ENCODE results near the gene CLDND1.
"Not testable (repeated sequence)": the region's sequence is repeated elsewhere in the genome, so short reads cannot be mapped to it uniquely, and the experiment has no call there.

Gene CLDND1

DNA sequence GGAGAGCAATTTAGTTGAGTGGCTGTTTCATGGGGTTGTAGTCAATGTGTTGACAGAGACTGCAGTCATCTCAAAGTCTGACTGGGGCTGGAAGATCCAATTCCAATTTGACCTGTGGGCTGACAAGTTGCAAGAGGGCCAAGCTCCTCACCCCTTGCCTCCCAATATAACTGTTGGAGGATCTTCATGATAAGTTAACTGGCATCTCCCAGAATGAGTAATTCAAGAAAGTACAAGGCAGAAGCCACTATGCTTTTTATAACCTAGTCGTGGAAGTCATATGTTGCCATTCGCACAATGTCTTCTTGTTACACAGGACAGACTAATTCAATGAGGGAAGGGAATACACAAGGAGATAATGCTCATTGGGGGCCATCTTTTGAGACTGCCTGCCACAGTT lies 38.2 kb upstream of the CLDND1 start:
- no peak overlapping the region for H4K12ac ChIP-seq (ENCODE audit: low read depth, low read length)
- no peak overlapping the region for H3K4me3 ChIP-seq (ENCODE audit: low read depth, low read length)
- no peak overlapping the region for H2BK5ac ChIP-seq (ENCODE audit: low read depth, low read length, poor library complexity)
- no peak overlapping the region for H3K4ac ChIP-seq (ENCODE audit: low read depth, low read length)
- H2AFZ ChIP-seq (ENCODE audit: insufficient read depth, low read length, poor library complexity): no peak overlapping the region
- H3K4me1 ChIP-seq (ENCODE audit: control insufficient read depth in 1 of 2, insufficient read depth in 2 of 2, low read length in 2 of 2): no peaks in the 10 kb centered on the region
- H3K27ac ChIP-seq (ENCODE audit: low read depth, low read length): no peak overlapping the region
- H2BK120ac ChIP-seq (ENCODE audit: insufficient read depth, low read length, poor library complexity): no peak overlapping the region
- no peak overlapping the region for H4K91ac ChIP-seq (ENCODE audit: low read depth, low read length)
- no peak overlapping the region for H3K4me2 ChIP-seq (ENCODE audit: low read length)
- H3K9ac ChIP-seq (ENCODE audit: low read length): no peak overlapping the region
- no peak overlapping the region for H3K18ac ChIP-seq (ENCODE audit: low read length)
- no peak overlapping the region for H3K14ac ChIP-seq (ENCODE audit: low read length)
- no peak overlapping the region for H4K8ac ChIP-seq (ENCODE audit: low read depth, low read length)
- H3K79me1 ChIP-seq (ENCODE audit: low read length): no peaks in the 10 kb centered on the region
- H3K36me3 ChIP-seq (ENCODE audit: control insufficient read depth in 1 of 2, insufficient read depth in 2 of 2, low read length in 2 of 2): no peaks in the 10 kb centered on the region
- no peaks in the 10 kb centered on the region for H3K79me2 ChIP-seq (ENCODE audit: control insufficient read depth, insufficient read depth, low read length, poor library complexity)
- H2BK12ac ChIP-seq (ENCODE audit: low read length): no peak overlapping the region
- no CpG with 5 or more reads among the region's 2 CpGs for WGBS (ENCODE audit: extremely low coverage, insufficient coverage, insufficient read length)
- no peaks in the 10 kb centered on the region for H3K27me3 ChIP-seq (ENCODE audit: insufficient read depth, low read length)
- H2AK5ac ChIP-seq (ENCODE audit: low read length): no peak overlapping the region
- no peak for DNase-seq
- no peaks in the 10 kb centered on the region for H3K9me3 ChIP-seq (ENCODE audit: insufficient read depth, low read depth, low read length)
- H3K23ac ChIP-seq (ENCODE audit: low read length): no peak overlapping the region

DNA sequence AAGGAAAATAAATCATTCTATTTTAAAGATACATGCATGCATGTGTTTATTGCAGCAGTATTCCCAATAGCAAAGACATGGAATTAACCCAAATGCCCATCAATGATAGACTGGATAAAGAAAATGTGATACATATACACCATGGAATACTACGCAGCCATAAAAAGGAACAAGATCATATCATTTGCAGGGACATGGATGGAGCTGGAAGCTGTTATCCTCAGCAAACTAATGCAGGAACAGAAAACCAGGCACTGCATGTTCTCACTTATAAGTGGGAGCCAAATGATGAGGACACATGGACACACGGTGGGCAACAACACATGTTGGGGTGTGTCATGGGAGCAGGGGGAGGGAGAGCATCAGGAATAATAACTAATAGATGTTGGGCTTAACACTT lies 37.1 kb upstream of the CLDND1 start:
- H2BK120ac ChIP-seq (ENCODE audit: insufficient read depth, low read length, poor library complexity); H3K27me3 ChIP-seq (ENCODE audit: insufficient read depth, low read length); H4K8ac ChIP-seq (ENCODE audit: low read depth, low read length); H3K18ac ChIP-seq (ENCODE audit: low read length); H3K4me1 ChIP-seq (ENCODE audit: control insufficient read depth in 1 of 2, insufficient read depth in 2 of 2, low read length in 2 of 2); H2AK5ac ChIP-seq (ENCODE audit: low read length); H2BK12ac ChIP-seq (ENCODE audit: low read length); H3K4me3 ChIP-seq (ENCODE audit: low read depth, low read length); H4K12ac ChIP-seq (ENCODE audit: low read depth, low read length); H2AFZ ChIP-seq (ENCODE audit: insufficient read depth, low read length, poor library complexity); H3K36me3 ChIP-seq (ENCODE audit: control insufficient read depth in 1 of 2, insufficient read depth in 2 of 2, low read length in 2 of 2); H3K23ac ChIP-seq (ENCODE audit: low read length); H3K14ac ChIP-seq (ENCODE audit: low read length); H3K4me2 ChIP-seq (ENCODE audit: low read length); DNase-seq; H4K91ac ChIP-seq (ENCODE audit: low read depth, low read length); H2BK5ac ChIP-seq (ENCODE audit: low read depth, low read length, poor library complexity); H3K9me3 ChIP-seq (ENCODE audit: insufficient read depth, low read depth, low read length); H3K79me2 ChIP-seq (ENCODE audit: control insufficient read depth, insufficient read depth, low read length, poor library complexity); H3K9ac ChIP-seq (ENCODE audit: low read length); H3K4ac ChIP-seq (ENCODE audit: low read depth, low read length); H3K79me1 ChIP-seq (ENCODE audit: low read length); H3K27ac ChIP-seq (ENCODE audit: low read depth, low read length): not testable (repeated sequence)
- WGBS (ENCODE audit: extremely low coverage, insufficient coverage, insufficient read length): no CpG with 5 or more reads among the region's 2 CpGs

DNA sequence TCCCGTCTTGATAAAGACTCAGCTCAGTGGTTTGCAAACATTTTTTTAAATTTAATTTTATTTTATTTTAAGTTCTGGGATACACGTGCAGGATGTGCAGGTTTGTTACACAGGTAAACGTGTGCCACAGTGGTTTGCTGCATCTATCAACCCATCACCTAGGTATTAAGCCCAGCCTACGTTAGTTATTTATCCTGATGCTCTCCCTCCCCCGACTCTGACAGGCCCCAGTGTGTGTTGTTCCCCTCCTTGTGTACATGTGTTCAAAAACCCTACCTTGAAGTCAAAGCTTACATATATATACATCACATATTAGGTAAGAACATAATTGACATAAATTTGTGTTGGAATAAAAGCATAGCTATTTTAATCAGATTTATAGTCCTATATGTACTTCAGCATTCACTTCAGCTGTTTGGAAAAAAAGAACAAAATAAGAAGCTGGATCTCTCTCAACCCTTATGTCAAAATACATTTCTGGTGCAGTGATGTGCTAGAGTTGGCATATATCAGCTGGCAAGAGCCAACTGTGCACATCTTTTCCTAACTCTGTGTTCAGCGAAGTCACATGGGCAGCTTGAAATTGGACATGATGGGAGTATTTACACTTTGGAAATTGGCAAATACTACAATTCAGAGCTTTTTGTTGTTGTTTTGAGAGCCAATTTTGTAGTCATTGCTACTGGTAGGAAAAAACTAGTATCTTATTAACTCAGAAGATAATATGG lies 35.6 kb upstream of the CLDND1 start:
- no peak overlapping the region for H4K91ac ChIP-seq (ENCODE audit: low read depth, low read length)
- DNase-seq: no peak
- no peaks in the 10 kb centered on the region for H3K27me3 ChIP-seq (ENCODE audit: insufficient read depth, low read length)
- H3K14ac ChIP-seq (ENCODE audit: low read length): no peak overlapping the region
- H3K18ac ChIP-seq (ENCODE audit: low read length): no peak overlapping the region
- H3K9me3 ChIP-seq (ENCODE audit: insufficient read depth, low read depth, low read length): no peaks in the 10 kb centered on the region
- H3K36me3 ChIP-seq (ENCODE audit: control insufficient read depth in 1 of 2, insufficient read depth in 2 of 2, low read length in 2 of 2): no peaks in the 10 kb centered on the region
- H3K23ac ChIP-seq (ENCODE audit: low read length): no peak overlapping the region
- no peak overlapping the region for H2BK120ac ChIP-seq (ENCODE audit: insufficient read depth, low read length, poor library complexity)
- H3K4ac ChIP-seq (ENCODE audit: low read depth, low read length): no peak overlapping the region
- H2BK12ac ChIP-seq (ENCODE audit: low read length): no peak overlapping the region
- no peaks in the 10 kb centered on the region for H3K79me2 ChIP-seq (ENCODE audit: control insufficient read depth, insufficient read depth, low read length, poor library complexity)
- H3K4me1 ChIP-seq (ENCODE audit: control insufficient read depth in 1 of 2, insufficient read depth in 2 of 2, low read length in 2 of 2): no peaks in the 10 kb centered on the region
- H2AK5ac ChIP-seq (ENCODE audit: low read length): no peak overlapping the region
- H2AFZ ChIP-seq (ENCODE audit: insufficient read depth, low read length, poor library complexity): no peak overlapping the region
- H2BK5ac ChIP-seq (ENCODE audit: low read depth, low read length, poor library complexity): no peak overlapping the region
- H3K4me2 ChIP-seq (ENCODE audit: low read length): no peak overlapping the region
- no CpG with 5 or more reads among the region's 6 CpGs for WGBS (ENCODE audit: extremely low coverage, insufficient coverage, insufficient read length)
- H4K12ac ChIP-seq (ENCODE audit: low read depth, low read length): no peak overlapping the region
- H3K9ac ChIP-seq (ENCODE audit: low read length): no peak overlapping the region
- no peak overlapping the region for H4K8ac ChIP-seq (ENCODE audit: low read depth, low read length)
- no peak overlapping the region for H3K4me3 ChIP-seq (ENCODE audit: low read depth, low read length)
- H3K79me1 ChIP-seq (ENCODE audit: low read length): no peaks in the 10 kb centered on the region
- H3K27ac ChIP-seq (ENCODE audit: low read depth, low read length): no peak overlapping the region

DNA sequence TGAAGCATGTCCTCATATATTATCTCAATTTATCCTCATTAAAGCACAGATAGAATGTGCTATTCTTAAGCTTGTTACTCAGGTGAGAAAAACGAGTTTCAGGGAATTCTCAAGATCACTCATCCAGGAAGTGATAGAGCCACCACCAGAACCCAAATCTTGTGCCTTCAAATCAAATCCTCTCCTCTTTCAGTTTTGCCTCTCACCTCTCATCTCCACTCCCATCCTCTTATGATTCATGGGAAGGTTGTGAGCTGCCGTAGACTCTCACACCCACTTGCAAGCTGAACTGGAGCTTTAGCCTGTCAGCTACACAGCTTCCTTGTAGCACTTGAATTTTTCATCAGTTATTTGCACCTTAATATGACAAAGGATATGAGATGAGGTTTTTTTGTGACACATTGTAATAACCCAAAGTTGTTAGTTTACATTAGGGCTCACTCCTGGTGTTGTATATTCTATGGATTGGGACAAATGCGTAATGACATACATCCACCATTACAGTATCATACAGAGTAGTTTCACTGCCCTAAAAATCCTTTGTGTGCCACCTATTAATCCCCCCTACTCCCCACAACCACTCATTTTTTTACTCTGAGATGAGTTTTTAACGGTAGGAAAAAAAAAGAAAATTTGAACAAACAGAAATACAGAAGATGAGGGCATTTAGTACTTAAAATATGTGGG lies 34.8 kb upstream of the CLDND1 start:
- H3K4me3 ChIP-seq (ENCODE audit: low read depth, low read length): no peak overlapping the region
- no peak overlapping the region for H3K18ac ChIP-seq (ENCODE audit: low read length)
- H2BK5ac ChIP-seq (ENCODE audit: low read depth, low read length, poor library complexity): no peak overlapping the region
- no peaks in the 10 kb centered on the region for H3K79me1 ChIP-seq (ENCODE audit: low read length)
- H3K23ac ChIP-seq (ENCODE audit: low read length): no peak overlapping the region
- no peak overlapping the region for H3K4me2 ChIP-seq (ENCODE audit: low read length)
- H3K36me3 ChIP-seq (ENCODE audit: control insufficient read depth in 1 of 2, insufficient read depth in 2 of 2, low read length in 2 of 2): no peaks in the 10 kb centered on the region
- H4K8ac ChIP-seq (ENCODE audit: low read depth, low read length): no peak overlapping the region
- H3K4me1 ChIP-seq (ENCODE audit: control insufficient read depth in 1 of 2, insufficient read depth in 2 of 2, low read length in 2 of 2): no peaks in the 10 kb centered on the region
- no peak overlapping the region for H3K14ac ChIP-seq (ENCODE audit: low read length)
- no peak for DNase-seq
- no peak overlapping the region for H2BK120ac ChIP-seq (ENCODE audit: insufficient read depth, low read length, poor library complexity)
- no peak overlapping the region for H4K12ac ChIP-seq (ENCODE audit: low read depth, low read length)
- H3K27ac ChIP-seq (ENCODE audit: low read depth, low read length): no peak overlapping the region
- H2AFZ ChIP-seq (ENCODE audit: insufficient read depth, low read length, poor library complexity): no peak overlapping the region
- H3K9ac ChIP-seq (ENCODE audit: low read length): no peak overlapping the region
- no peaks in the 10 kb centered on the region for H3K9me3 ChIP-seq (ENCODE audit: insufficient read depth, low read depth, low read length)
- no peak overlapping the region for H2BK12ac ChIP-seq (ENCODE audit: low read length)
- WGBS (ENCODE audit: extremely low coverage, insufficient coverage, insufficient read length): no CpG with 5 or more reads among the region's 4 CpGs
- H3K27me3 ChIP-seq (ENCODE audit: insufficient read depth, low read length): no peaks in the 10 kb centered on the region
- H3K79me2 ChIP-seq (ENCODE audit: control insufficient read depth, insufficient read depth, low read length, poor library complexity): no peaks in the 10 kb centered on the region
- no peak overlapping the region for H3K4ac ChIP-seq (ENCODE audit: low read depth, low read length)
- H4K91ac ChIP-seq (ENCODE audit: low read depth, low read length): no peak overlapping the region
- H2AK5ac ChIP-seq (ENCODE audit: low read length): no peak overlapping the region

All from trophoblast cell (in vitro differentiated cells and primary cell).